ENCODE results near the gene ARRB1.

DNA sequence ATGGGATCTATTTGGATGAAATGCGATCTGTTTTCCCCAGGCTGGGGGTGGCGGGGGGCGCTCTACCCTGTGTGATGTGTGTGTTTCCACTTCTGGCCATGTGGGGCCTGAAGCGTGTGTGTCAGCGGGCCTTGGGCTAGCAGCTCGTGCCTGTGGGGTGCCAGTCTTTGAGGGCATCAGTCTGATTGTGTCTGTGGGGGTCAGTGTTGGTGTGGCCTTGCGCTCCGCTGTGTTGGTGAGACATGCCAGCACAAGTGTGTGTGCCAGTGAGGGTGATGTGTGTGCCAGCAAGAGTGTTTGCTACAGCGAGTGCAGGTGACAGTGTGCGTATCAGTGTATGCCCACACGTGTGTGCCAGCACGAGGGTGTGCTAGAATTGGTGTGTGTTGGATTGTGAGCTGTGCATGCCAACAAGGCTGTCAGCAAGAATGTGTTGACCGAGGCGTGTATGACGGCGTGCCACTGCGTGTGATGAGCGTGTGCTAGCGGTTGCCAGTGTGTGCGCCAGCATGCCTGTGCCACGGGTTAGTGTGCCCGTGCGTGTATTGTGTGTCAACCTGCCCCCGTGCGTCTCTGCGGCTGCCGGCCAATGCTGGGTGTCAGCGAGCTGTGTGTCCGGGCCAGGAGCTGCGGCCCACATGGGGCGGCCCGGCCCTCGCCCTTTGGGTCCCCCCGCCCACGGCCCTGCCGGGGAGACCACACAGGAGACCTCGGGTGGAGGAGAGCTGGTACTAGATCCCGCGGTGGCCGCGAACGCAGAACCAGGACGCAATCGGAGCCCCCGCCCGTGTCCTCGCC is 519 bp downstream of the ARRB1 start:
- TF ChIP-seq POLR2AphosphoS5 (IDR thresholded peaks at IDR 0.05; ENCODE audit: low read depth, low read length) = no peak
- TF ChIP-seq, protein P1, sequence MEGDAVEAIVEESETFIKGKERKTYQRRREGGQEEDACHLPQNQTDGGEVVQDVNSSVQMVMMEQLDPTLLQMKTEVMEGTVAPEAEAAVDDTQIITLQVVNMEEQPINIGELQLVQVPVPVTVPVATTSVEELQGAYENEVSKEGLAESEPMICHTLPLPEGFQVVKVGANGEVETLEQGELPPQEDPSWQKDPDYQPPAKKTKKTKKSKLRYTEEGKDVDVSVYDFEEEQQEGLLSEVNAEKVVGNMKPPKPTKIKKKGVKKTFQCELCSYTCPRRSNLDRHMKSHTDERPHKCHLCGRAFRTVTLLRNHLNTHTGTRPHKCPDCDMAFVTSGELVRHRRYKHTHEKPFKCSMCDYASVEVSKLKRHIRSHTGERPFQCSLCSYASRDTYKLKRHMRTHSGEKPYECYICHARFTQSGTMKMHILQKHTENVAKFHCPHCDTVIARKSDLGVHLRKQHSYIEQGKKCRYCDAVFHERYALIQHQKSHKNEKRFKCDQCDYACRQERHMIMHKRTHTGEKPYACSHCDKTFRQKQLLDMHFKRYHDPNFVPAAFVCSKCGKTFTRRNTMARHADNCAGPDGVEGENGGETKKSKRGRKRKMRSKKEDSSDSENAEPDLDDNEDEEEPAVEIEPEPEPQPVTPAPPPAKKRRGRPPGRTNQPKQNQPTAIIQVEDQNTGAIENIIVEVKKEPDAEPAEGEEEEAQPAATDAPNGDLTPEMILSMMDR (IDR thresholded peaks at IDR 0.05) = no peak; the same call in 1 of the 2 replicates
- peak; percentile 72; the same call in 1 of the 2 replicates for TF ChIP-seq SIN3A (IDR thresholded peaks at IDR 0.05; ENCODE audit: borderline replicate concordance, insufficient read depth, low read depth, low read length)
- TF ChIP-seq, protein P2, sequence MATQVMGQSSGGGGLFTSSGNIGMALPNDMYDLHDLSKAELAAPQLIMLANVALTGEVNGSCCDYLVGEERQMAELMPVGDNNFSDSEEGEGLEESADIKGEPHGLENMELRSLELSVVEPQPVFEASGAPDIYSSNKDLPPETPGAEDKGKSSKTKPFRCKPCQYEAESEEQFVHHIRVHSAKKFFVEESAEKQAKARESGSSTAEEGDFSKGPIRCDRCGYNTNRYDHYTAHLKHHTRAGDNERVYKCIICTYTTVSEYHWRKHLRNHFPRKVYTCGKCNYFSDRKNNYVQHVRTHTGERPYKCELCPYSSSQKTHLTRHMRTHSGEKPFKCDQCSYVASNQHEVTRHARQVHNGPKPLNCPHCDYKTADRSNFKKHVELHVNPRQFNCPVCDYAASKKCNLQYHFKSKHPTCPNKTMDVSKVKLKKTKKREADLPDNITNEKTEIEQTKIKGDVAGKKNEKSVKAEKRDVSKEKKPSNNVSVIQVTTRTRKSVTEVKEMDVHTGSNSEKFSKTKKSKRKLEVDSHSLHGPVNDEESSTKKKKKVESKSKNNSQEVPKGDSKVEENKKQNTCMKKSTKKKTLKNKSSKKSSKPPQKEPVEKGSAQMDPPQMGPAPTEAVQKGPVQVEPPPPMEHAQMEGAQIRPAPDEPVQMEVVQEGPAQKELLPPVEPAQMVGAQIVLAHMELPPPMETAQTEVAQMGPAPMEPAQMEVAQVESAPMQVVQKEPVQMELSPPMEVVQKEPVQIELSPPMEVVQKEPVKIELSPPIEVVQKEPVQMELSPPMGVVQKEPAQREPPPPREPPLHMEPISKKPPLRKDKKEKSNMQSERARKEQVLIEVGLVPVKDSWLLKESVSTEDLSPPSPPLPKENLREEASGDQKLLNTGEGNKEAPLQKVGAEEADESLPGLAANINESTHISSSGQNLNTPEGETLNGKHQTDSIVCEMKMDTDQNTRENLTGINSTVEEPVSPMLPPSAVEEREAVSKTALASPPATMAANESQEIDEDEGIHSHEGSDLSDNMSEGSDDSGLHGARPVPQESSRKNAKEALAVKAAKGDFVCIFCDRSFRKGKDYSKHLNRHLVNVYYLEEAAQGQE (IDR thresholded peaks at IDR 0.05; ENCODE audit: insufficient read depth in 1 of 2, low read depth in 2 of 2, low read length in 1 of 2) = 0 out of 4 replicates have a peak, but pooled peaks of 1 of the 2 experiments have one; percentile 16
